OCI-LY1 (cell line): ENCODE data around the gene ATOSA.

Experiments used
- H2AFZ ChIP-seq: fragments of 200-600 bp; sonication (generic), shearing (Covaris generic); 2 replicates; pipeline ENCODE4 v1.6.0; 2014; ENCODE audit warnings: antibody characterized with exemption, mild to moderate bottlenecking, low read length
- H3F3A ChIP-seq: fragments of 200-600 bp; sonication (generic), shearing (Covaris generic); 2 replicates; pipeline ENCODE4 v1.6.0; 2014; ENCODE audit warnings: mild to moderate bottlenecking, antibody characterized with exemption, low read length, moderate library complexity; ENCODE audit not compliant: insufficient read depth
- H3K27ac ChIP-seq: fragments of 200-600 bp; sonication (generic); 2 replicates; pipeline ENCODE4 v1.5.1; 2014; ENCODE audit warnings: low read length, mixed run types, mild to moderate bottlenecking, low read depth; ENCODE audit not compliant: poor library complexity, severe bottlenecking
- H3K27me3 ChIP-seq: fragments of 200-600 bp; sonication (generic); 2 replicates; pipeline ENCODE4 v1.6.0; 2014; ENCODE audit warnings: antibody characterized with exemption, mild to moderate bottlenecking, low read length, moderate library complexity; ENCODE audit not compliant: insufficient read depth
- H3K36me3 ChIP-seq: fragments of 200-600 bp; sonication (generic); 2 replicates; pipeline ENCODE4 v1.6.1; 2014; ENCODE audit warnings: mild to moderate bottlenecking, antibody characterized with exemption, low read length, moderate library complexity, mixed read lengths; ENCODE audit not compliant: insufficient read depth
- H3K4me1 ChIP-seq: fragments of 200-600 bp; sonication (generic); 2 replicates; pipeline ENCODE4 v1.5.1; 2014; ENCODE audit warnings: mild to moderate bottlenecking, low read length, moderate library complexity; ENCODE audit not compliant: insufficient read depth, severe bottlenecking
- H3K4me2 ChIP-seq: fragments of 200-600 bp; sonication (generic), shearing (Covaris generic); 2 replicates; pipeline ENCODE4 v1.6.1; 2014; ENCODE audit warnings: low read length
- H3K4me3 ChIP-seq: fragments of 200-600 bp; sonication (generic); 2 replicates; pipeline ENCODE4 v1.5.1; 2014; ENCODE audit warnings: low read length, low read depth, mild to moderate bottlenecking, mixed read lengths; ENCODE audit not compliant: poor library complexity, severe bottlenecking
- H3K79me2 ChIP-seq: fragments of 200-600 bp; shearing (Covaris generic); 2 replicates; pipeline ENCODE4 v1.6.1; 2016; ENCODE audit warnings: mixed run types, low read length, mixed read lengths; ENCODE audit not compliant: insufficient read depth
- H3K9ac ChIP-seq: fragments of 200-600 bp; sonication (generic), shearing (Covaris generic); 2 replicates; pipeline ENCODE4 v1.6.1; 2014; ENCODE audit warnings: mild to moderate bottlenecking, low read length, mixed read lengths
- H3K9me2 ChIP-seq: fragments of 200-600 bp; sonication (generic), shearing (Covaris generic); 2 replicates; pipeline ENCODE4 v1.6.1; 2014; ENCODE audit warnings: low read depth, mild to moderate bottlenecking, low read length, mixed read lengths
- H3K9me3 ChIP-seq: fragments of 200-600 bp; shearing (Covaris generic); 2 replicates; pipeline ENCODE4 v1.6.1; 2014; ENCODE audit warnings: low read length, mixed read lengths
- H4K20me1 ChIP-seq: fragments of 200-600 bp; sonication (generic), shearing (Covaris generic); 2 replicates; pipeline ENCODE4 v1.6.0; 2016; ENCODE audit warnings: mild to moderate bottlenecking, low read length; ENCODE audit not compliant: insufficient read depth
- EZH2 ChIP-seq: fragments of 200-600 bp; sonication (generic), shearing (Covaris generic); IDR thresholded peaks from 2 replicates; pipeline ENCODE4 v1.8.0; 2017; ENCODE audit warnings: borderline replicate concordance, mixed run types, mild to moderate bottlenecking, antibody characterized with exemption, low read length, moderate library complexity, mixed read lengths
- TF ChIP-seq, protein P1 (sequence below): fragments of 200-600 bp; sonication (generic), shearing (Covaris generic); IDR thresholded peaks from 2 replicates; pipeline ENCODE4 v1.5.1; 2017; ENCODE audit warnings: mild to moderate bottlenecking, antibody characterized with exemption, low read length, moderate library complexity, mixed read lengths

ATOSA gene

DNA sequence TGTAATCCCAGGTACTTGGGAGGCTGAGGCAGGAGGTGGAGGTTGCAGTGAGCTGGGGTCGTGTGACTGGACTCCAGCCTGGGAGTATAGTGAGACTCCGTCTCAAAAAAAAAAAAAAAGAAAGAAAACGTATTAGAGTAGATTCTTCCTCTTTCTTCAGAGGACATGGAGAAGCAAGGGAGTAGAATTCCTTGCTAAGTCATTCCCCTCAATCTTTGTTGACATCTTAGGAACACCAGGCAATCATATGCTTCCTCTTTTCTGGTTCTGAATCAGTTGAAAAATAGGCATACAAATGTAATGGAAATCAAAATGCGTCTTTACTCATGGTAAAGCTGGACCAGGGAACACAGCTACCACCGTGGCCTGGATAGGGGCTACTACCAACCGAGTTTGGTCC is 38.3 kb upstream of the ATOSA start:
- no peaks in the 10 kb centered on the region for H3K4me1 ChIP-seq
- no peak for TF ChIP-seq EZH2
- TF ChIP-seq, protein P1, sequence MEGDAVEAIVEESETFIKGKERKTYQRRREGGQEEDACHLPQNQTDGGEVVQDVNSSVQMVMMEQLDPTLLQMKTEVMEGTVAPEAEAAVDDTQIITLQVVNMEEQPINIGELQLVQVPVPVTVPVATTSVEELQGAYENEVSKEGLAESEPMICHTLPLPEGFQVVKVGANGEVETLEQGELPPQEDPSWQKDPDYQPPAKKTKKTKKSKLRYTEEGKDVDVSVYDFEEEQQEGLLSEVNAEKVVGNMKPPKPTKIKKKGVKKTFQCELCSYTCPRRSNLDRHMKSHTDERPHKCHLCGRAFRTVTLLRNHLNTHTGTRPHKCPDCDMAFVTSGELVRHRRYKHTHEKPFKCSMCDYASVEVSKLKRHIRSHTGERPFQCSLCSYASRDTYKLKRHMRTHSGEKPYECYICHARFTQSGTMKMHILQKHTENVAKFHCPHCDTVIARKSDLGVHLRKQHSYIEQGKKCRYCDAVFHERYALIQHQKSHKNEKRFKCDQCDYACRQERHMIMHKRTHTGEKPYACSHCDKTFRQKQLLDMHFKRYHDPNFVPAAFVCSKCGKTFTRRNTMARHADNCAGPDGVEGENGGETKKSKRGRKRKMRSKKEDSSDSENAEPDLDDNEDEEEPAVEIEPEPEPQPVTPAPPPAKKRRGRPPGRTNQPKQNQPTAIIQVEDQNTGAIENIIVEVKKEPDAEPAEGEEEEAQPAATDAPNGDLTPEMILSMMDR, result no peak
- no peak overlapping the region for H3K9ac ChIP-seq
- no peak overlapping the region for H3K4me2 ChIP-seq
- H3F3A ChIP-seq, result no peaks in the 10 kb centered on the region
- no peak overlapping the region for H3K4me3 ChIP-seq
- H2AFZ ChIP-seq, result no peak overlapping the region
- H3K9me2 ChIP-seq, result no peaks in the 10 kb centered on the region
- no peaks in the 10 kb centered on the region for H3K79me2 ChIP-seq
- H3K36me3 ChIP-seq, result no peaks in the 10 kb centered on the region
- H3K9me3 ChIP-seq, result no peaks in the 10 kb centered on the region
- H3K27ac ChIP-seq, result no peak overlapping the region
- no peaks in the 10 kb centered on the region for H3K27me3 ChIP-seq
- H4K20me1 ChIP-seq, result no peaks in the 10 kb centered on the region

DNA sequence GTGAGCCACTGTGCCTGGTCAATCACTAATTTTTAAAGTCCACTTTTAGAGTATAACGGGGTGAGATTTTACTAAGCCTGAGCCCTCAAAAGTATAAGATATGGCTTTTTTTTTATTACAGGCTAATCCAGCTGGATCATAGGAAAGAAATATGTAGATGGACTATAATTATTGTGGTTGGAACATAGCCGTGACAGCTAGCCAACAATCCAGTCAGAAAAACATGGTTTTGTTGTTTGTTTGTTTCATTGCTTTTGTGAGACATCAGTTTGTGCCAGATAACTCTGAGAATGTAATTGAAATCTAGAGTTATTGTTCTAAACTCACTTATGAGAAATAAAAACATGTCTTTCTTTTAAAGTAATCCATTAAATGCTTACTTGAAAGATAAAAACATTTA is 37.3 kb upstream of the ATOSA start:
- Histone ChIP-seq H3K36me3 (no peaks in the 10 kb centered on the region), H3K79me2 (no peaks in the 10 kb centered on the region), H3K4me1 (no peaks in the 10 kb centered on the region), H3K27me3 (no peaks in the 10 kb centered on the region), H3K9ac (no peak overlapping the region), H3K9me3 (no peaks in the 10 kb centered on the region), H3F3A (no peaks in the 10 kb centered on the region), H3K27ac (no peak overlapping the region), H2AFZ (no peak overlapping the region), H3K4me3 (no peak overlapping the region), H3K4me2 (no peak overlapping the region), H3K9me2 (no peaks in the 10 kb centered on the region), H4K20me1 (no peaks in the 10 kb centered on the region)
- TF ChIP-seq EZH2, result no peak
- TF ChIP-seq, protein P1, result no peak

DNA sequence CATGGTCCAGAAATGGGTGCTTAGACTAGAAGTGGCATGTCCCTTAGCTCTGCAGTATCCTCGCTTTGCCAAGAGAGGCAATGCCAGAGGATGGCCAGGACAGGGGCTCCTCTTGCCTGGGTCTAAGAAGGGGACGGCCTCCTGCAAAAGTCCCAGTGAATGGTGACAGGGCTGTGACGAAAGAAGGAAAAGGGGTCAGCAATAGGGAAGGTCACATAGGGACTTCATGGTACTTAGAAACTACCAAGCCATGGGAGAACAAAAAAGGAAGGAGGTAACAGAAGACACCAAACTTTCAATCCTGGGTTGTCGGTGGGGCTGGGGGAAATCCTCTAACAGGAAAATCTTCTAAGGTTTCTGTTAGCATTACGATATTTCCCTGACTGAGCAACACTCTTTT is 36.2 kb upstream of the ATOSA start:
- Histone ChIP-seq H3K4me3 (no peak overlapping the region), H3K27me3 (no peaks in the 10 kb centered on the region)
- no peak for TF ChIP-seq EZH2
- TF ChIP-seq, protein P1, result no peak

More for the DNA sequence above, 36.2 kb upstream of the ATOSA start:
- Histone ChIP-seq H3K9me3 (no peaks in the 10 kb centered on the region), H3K79me2 (no peaks in the 10 kb centered on the region), H3K4me1 (no peaks in the 10 kb centered on the region), H4K20me1 (no peaks in the 10 kb centered on the region), H3K4me2 (no peak overlapping the region), H3K27ac (no peak overlapping the region), H3K9me2 (no peaks in the 10 kb centered on the region), H3K36me3 (no peaks in the 10 kb centered on the region), H3F3A (no peaks in the 10 kb centered on the region), H3K9ac (no peak overlapping the region), H2AFZ (no peak overlapping the region)
